Activated T-cell treated with anti-CD3 and anti-CD28 coated beads, Interleukin-2, amount 50 U/mL, for 4 hours (primary cell): ENCODE data around the gene CSNK1G3. TPM values are rescaled to one million over a fixed set of nuclear protein-coding genes. Genes with fewer than 3 reads are reported as not detected.

Experiments
- total RNA-seq, 3 donors: library from RNA; stranded (reverse); gene quantifications; one replicate each; pipeline ENCODE4 v1.2.1, GENCODE V29; 2021

CSNK1G3 gene
- total RNA-seq, 3 donors from 2014 or later = 34.5 to 38.2 (median 38.1) TPM

Other genes with a start within 250 kb of the CSNK1G3 start
- 10 to 100 TPM; 18.0 to 20.6 (median 18.1) TPM for gene CEP120, start 88.8 kb upstream of the CSNK1G3 start, total RNA-seq